Smooth muscle cell of the brain vasculature (primary cell): ENCODE data around the gene PTGER2.

Experiments used
- DNase-seq: peaks from one replicate; pipeline ENCODE4 v3.0.0-alpha.2; 2012; ENCODE audit warnings: low read depth, low spot score

The PTGER2 gene

DNA sequence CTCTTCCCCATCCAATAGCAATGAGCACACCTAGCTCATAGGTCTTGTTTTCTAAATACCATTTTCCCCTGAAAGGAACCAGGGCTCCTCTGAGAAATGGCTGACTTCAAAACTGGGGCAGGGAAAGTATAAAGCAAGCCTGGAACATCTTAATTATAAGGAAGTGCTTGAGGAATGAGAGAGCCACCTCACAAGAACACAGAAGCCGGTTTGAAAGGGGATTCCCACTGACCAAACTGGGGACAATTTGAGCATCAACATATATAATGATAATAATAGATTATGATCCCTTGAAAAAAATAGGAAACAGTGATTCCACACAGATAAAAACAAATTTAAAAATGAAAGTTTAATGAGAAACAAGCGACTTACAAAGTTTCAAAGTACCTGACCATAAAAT lies 22.1 kb downstream of the PTGER2 start:
- DNase-seq: no peak

DNA sequence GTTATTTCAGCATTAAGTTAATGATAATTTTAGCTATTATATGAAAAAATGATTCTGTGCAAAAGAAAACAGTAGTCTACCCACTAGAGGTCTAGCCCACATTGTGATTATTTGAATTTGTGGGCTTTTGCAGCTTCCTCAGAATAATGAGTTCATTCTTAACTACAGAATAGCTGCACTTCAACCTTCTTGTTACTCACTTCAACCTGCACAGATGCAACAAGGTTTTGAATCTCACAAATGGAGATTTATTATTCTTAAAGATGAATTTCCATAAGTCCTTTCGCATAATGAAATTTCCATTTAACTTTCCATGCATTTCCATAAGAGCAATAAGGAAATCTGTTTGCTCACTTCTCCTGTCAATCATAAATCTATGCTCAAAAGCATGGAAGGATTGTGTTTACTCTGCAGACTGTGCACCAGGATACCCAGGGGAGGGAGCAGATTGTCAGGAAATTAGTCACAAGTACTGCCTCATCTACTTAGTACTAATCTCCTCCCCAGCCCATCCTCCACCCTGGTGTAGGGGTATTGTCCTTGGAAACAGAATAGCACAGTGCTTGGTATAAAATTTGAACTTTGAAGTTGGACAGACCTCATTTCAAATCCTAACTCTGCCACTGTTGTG lies 24.1 kb downstream of the PTGER2 start:
- no peak for DNase-seq

DNA sequence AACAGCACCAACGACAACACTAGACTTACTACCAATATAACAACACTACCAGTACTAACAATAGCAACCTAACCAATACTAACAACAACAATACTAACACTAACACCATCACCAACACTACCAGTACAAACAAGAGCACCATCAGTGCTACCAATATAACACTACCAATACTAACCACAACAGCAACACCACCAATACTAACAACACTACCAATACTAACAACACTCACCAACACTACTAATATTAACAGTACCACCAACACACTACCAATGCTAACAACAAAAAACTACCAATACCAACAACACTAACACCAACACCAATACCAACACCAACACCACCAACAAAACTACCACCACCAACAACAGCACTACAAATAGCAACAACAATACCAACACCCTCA lies 25.1 kb downstream of the PTGER2 start:
- DNase-seq: no peak

DNA sequence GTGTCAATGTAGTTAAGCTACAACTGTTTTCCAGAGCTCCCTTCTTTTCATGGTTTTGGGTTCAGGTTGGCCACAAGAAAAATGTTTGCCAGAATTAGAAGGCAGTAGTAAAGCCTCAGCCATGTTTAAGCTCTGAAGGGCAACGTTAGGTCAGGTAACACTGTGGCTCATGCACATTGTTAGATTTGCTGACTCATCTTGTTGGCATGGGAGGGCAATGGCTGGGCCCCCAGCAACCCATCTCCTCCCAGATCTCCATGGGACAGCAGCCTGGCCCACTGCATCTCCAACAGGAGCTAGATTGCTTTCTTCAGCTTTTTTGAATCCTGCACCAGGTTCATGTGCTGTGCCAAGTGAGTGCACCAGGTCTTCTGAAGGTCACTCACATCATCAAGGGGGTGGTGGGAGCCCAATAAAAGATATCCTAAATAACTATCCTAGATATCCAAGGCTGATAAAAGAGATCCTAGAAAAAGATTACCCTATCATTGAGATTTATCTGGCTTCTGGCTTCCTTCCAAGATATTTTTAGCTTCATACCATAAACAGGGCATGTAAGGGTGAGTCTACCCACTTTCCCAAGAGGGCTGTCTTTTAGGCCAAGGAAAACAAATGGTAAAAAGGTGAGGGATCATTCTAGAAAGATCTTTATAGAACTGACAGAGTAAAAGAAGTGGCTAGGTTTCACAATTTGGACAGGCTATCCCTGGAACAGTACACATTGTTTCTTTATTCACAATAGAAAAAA lies 28.9 kb downstream of the PTGER2 start:
- DNase-seq: no peak

DNA sequence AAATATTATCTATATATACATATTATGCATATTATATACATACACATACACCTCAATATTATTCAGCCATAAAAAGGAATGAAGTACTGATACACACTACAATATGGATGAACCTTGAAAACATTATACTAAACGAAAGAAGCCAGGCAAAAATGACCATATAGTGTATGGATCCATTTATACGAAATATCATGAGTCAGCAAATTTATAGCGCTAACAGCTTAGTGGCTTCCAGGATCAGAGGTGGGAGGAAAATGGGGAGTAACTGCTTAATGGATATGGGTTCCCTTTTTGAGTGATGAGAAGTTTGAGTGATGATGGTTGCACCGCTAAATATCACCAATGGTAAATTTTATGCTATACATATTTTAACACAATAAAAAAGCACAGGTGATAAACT lies 32.7 kb downstream of the PTGER2 start:
- no peak for DNase-seq

DNA sequence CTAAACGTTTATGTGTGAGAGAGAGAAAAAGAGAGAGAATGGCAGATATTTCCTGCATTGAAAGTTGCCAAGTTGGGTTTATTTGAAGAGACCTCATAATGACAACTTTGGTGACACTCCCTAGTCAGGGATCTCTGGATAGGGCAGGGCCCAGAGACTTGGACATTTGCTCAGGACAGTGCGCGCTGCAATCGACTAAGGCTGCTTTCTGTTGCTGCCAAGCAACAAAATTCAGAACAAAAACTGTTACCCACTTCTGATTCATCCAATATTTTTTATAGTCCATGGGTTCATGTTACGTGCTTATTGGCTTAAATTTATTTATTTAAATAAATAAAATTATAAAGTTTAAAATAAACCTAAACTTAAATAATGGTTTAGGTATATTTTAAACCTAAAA lies 34.2 kb downstream of the PTGER2 start:
- no peak for DNase-seq

DNA sequence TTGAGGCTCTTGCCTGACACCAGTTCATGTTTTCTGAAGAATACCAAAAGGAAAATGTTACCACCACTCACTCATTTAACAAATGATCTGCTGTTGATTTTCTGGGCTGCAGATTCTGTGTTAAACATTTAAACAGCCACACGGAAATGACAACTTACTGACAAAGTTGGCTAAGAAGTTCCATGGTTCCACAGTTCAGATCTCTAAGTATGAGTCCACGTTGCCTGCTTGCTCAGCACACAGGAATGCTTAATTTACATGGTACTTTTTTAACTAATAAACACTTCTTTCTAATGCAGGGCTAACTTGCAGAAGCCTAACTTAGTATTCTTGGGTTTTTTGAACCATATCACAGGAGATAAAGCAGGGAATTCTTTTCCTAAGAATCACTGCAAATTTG lies 34.7 kb downstream of the PTGER2 start:
- DNase-seq: no peak

DNA sequence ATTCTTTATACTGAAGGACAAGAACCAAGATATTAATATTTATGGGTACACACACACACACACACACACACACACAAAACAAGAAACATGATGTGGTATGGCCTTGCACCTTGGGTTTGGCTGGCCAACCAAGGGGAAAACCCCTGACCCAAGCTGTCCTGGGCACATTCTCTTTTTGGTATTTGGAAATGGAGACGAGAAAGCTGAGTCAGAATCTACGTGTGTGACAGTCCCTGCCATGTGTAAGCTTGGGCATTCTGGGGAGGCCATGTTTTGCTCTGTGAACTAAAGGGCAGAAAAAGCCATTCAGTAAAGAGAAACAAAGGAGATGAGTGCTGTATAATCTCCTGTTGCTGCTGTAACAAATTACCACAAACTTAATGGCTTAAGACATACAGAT lies 35.6 kb downstream of the PTGER2 start:
- DNase-seq: no peak

DNA sequence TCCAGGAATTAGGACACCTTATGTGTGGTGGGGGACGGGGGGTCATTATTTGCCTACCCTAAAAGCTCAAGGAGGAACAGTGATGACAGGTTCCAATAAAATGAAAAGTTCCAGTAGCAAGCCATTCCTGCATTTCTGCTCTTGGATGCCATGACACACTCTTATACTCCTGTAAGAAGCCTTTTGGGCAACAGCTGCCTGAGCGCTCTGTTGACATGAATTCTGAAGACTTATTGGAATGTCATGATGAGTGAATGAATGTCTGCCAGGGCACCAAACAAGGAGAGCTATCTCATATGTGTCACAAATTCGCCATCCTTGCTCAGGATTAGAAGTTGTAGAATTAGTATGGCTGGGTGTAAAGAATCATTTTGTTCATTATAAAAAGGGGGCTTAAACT lies 36.3 kb downstream of the PTGER2 start:
- DNase-seq: no peak

DNA sequence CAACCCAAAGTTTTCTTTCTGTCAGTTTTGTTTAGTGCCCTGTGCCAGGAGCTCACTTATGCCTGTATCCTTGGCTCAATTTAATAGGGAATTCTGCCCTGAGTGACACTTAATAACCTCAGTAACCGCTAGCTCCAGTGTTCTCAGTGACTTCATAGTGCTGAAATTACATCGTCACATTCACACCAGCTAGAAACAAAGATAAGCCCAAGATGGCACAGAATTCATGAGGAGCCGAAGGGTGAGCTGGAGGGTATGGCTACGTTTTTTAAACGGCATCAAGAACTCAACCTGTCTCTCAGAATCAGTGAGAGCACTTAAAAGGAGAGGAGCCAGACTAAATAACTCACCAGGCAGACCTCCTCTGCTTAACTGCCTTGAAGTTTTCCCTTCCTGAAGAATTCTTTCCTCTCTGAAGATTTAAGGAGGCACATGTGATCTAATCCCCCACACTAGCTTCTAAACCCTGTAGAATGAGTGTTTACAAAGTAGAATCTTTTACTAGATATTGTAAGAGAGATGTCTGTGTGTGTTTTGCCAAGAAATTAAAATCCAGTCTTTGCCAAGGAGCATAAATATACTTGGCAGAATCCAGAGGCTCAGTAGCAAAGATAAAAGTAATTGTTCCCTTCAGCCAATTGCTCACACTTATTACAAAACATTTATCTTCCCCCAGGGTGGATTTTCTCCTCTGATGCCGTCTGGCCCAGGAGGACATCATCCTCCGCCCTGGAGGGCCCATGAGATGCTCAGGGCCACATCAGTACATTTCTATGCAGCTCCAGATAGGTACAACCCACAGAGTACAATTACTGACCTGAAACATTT lies 37.3 kb downstream of the PTGER2 start:
- DNase-seq: no peak

DNA sequence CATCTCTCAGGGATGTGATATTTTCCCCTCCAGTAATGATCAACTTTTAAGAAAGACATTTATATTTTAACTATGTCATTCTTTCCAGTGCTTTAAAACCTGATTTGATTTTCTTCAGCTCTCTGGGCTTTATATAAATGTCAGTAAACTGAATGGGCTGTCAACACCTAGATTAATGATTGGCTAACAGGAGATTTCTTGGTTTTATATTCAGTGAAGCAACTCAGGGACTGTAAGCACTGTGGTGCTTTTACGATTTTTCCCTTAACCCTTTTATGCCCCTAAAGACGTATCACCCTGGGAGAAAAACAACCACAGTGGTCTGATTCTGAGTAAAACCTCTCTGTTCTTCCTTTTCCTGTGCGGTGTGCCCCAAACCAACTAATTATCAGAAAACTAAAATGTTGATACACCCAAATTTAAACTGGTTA lies 38.0 kb downstream of the PTGER2 start:
- no peak for DNase-seq

DNA sequence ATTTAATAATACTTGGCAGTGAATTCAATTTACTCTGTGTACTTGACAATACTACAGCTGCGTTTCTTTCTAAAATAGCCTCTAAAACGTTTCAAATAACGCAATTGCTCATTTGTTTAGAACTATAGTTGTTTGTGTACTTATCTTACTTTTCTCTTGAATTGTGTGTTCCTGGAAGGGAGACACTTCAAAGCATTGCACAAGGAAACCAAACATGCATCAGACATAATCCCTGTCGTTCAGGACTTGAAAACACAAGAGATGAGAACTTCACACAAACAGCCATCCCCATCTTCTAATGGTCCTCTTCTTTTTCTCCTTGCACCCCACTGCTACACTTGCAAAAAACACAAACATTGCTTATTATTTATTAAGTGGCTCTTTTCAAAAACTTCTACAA lies 38.5 kb downstream of the PTGER2 start:
- no peak for DNase-seq

DNA sequence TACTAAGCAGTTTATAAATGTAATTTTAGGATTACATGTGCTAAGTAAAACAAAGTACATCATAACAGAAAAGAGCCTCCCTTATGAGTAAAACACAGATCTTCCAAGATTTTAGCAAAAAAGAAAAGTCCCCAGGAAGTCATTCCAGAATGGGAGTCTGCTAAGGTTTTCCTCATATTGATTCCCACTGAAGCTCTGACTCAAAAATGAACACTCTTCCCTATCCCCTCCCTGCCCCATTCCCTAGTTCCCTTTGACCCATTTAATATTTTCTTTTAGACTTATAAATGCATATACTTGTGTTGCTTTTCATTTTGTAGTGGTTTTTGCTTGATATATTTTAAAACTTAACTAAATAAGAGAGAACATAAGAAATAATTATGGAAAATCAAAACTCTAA lies 40.1 kb downstream of the PTGER2 start:
- DNase-seq: no peak

DNA sequence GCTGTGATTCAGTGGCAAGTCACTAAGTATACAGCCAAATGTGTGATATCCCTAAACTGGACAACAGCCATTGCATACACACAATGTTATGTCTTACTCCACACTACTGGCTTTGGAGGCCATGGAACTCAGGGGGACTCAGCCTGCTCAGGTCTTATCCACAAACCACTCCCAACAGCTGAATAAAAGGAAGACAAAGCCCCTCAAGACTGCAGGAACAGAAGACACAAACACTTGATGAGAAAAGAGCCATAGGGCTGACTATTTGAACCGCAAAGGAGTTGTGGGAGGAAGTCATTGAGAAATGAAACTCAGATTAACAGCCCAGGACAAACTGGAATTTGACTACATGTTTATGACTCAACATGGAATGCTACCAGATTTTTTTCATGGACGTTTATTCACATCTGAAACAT lies 40.9 kb downstream of the PTGER2 start:
- DNase-seq: no peak

DNA sequence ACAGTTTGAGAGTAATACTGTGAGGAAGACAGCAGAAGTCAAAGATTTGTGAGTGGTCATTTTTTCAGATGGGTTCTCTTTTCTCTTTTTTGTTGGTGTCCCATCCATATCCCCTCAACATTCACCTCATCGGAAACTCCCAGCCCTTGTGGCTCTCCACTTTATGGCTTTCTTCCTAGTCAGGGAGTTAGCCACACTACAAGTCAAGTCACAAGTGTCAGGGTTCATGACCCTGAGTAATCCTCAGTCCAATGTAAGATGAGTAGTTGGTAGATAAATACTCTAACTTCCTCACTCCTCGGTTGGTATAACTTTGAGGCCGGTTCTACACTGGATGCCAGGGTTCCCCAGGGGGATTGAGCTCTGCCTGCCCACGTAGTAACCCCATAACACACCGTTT lies 41.4 kb downstream of the PTGER2 start:
- no peak for DNase-seq

DNA sequence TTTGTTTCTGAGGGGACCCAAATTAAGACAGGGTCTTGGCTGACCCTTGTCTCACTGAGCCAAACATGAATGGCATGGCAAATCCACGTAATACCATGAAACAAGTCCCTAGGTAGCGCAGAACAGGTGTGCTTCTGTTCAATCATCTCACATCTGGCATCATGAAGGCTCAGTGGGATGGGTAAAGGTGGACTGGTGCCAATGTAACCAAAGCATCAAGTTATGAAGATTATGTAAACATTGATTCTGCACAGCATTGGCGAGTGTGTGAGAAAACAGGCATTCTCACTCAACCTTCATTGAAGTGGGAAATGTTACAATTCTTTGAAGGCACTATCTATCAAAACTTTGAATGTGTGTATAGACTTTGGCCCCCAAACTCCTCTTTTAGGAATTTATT lies 41.9 kb downstream of the PTGER2 start:
- peak; percentile 60 for DNase-seq

DNA sequence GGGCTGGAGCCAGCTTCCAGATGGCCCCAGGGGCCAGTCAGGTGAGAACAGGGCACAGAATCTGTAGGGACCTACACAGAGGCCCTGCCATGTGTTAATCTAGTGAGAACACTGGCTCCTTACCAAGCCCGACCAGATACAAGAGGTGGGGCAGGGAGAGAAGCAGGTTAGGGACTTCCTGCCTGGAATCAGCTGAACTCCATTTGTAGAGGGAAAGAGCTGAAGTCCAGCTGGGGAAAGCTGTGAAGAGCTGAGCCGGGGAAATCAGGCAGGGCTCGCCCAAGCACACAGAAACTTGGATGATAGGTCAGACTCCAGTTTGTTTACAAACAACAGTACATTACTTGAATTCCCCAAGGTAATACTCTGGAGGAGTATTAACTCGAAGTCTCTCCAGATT lies 46.7 kb downstream of the PTGER2 start:
- no peak for DNase-seq

DNA sequence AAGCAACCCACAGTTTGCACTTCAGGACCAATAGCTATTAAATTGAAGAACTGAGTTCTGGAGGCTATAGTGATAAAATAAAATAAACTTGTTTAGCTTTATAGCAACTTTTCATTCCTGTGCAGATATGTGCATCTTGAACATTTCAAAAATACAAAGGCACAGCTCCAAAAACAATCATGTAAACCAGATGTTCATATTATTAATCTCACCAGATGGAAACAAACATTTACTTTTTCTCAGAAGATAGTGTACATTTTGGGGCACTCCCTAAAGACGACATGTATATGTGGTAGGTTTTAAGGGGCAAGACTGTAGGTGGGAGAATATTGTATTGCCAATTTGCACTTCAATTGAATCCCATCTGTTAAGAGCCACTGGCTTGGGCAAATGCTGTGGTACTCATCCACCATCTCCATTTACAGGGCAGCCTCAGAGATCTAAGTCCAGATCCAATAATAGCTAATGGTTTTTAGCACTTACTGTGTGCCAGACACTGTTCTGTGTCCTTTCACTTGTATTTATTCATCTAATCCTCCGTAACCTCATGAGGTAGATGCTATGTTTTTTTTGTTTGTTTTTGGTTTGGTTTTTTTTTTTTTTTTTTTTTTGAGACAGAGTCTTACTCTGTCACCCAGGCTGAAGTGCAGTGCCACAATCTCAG lies 49.1 kb downstream of the PTGER2 start:
- DNase-seq: no peak

DNA sequence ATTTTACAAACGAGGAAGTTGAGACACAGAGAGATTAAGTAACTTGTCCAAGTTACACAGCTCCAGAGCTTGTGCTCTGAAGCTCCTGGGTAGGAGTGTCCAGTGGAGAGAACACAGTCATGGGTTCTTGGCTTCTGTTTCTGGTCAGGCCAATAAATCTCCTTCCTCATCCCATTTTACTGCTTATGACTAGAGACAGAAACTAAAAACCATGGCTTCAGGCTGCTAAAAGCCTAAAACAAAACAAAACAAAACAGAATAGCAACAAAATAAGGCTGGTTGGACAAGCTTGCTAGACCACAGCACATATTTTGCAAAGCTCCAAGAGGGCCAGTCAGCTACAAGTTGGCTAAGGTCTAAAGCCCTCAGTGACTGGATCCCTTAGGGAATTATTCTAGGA lies 49.8 kb downstream of the PTGER2 start:
- DNase-seq: no peak

DNA sequence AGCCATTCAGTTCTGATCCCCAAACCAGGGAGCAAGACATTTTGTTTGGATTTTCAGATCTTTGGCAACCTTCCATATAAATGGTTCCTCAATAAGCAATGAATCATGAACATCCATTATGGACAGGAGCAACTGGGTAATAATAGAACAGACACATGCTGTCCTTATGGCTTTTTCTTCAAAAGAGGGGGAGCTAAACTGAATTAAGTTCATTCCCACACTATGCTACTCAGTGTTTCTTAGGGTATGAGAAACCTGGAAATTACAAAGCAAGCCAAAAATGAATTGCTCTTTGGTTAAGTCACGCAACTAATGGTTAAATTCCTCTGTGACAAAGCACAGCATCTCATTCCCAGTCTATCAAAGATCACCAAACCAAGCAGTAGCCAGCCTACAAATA lies 51.0 kb downstream of the PTGER2 start:
- DNase-seq: no peak

DNA sequence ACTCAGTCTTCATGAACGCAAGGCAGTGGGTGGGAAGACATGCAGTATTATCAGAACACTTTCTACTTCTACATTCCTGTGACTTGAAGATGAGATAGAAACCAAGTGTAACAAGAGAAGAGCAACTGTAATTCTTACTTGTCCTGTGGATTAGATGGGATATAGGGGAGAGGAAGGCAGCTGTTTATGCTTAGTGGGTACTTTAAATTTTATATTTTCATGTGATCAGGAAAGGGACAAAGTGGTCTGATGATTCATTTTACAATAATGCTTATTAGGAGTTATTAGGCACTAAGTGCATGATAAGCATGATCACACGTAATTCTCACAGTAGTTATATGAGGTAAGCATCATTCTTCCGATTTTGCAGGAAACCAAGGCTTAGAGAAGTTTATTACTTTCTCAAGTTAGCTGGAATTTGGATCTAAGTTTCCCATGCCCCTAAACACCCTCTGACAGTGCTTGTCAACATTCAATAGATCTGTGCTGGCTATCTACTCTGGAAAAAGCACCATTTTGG lies 52.7 kb downstream of the PTGER2 start:
- no peak for DNase-seq

DNA sequence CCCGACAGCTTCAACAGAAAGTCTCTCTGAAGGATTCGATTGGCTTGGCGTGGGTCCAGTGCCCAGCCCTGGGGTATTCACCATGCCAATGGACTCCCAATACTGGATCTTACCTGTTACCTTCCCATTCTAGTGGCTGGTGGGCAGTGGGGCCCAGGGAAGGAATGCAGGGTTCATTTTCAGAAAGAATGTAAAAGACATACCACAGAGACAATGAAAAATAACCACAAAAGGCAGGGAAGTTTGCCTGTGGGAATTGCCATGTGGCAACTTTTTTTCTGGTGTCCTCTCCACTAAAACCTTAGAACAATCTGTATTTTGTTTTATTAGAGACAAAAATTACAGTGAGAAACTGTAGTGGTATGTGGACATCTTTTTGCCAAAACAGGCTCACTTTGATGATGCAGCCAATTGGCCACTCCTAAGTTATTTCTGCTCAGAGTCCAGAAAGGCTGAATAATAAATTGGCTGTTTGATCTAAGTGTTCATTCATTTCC lies 55.2 kb downstream of the PTGER2 start:
- DNase-seq: no peak
